ENCODE data around the gene CHRND.

- TF ChIP-seq, protein P1, sequence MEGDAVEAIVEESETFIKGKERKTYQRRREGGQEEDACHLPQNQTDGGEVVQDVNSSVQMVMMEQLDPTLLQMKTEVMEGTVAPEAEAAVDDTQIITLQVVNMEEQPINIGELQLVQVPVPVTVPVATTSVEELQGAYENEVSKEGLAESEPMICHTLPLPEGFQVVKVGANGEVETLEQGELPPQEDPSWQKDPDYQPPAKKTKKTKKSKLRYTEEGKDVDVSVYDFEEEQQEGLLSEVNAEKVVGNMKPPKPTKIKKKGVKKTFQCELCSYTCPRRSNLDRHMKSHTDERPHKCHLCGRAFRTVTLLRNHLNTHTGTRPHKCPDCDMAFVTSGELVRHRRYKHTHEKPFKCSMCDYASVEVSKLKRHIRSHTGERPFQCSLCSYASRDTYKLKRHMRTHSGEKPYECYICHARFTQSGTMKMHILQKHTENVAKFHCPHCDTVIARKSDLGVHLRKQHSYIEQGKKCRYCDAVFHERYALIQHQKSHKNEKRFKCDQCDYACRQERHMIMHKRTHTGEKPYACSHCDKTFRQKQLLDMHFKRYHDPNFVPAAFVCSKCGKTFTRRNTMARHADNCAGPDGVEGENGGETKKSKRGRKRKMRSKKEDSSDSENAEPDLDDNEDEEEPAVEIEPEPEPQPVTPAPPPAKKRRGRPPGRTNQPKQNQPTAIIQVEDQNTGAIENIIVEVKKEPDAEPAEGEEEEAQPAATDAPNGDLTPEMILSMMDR (IDR thresholded peaks at IDR 0.05 in 4 of 5, conservative IDR thresholded peaks at IDR 0.05 in 1 of 5): no peak
- no peak for TF ChIP-seq POLR2A (IDR thresholded peaks at IDR 0.05)
These were observed 30.7 kb upstream of the CHRND start for GRCh38 chr2:232495292-232495691.
